ENCODE measurements around the gene HSD3B7.

GRCh38 chr16:31032736-31033708, 48.0 kb downstream of the HSD3B7 start, which contains the start of gene STX4:
- peak; percentile 79 for TF ChIP-seq POLR2A (IDR thresholded peaks at IDR 0.05; ENCODE audit: low read depth, low read length)
- TF ChIP-seq SMC3 (IDR thresholded peaks at IDR 0.05; ENCODE audit: borderline replicate concordance, low read length): no peak
- TF ChIP-seq ZNF622 (IDR thresholded peaks at IDR 0.05): no peak
- no peak for TF ChIP-seq MTA3 (IDR thresholded peaks at IDR 0.05; ENCODE audit: borderline replicate concordance, low read length)
- no peak for TF ChIP-seq CTCF (IDR thresholded peaks at IDR 0.05 in 2 of 3, conservative IDR thresholded peaks at IDR 0.05 in 1 of 3; ENCODE audit: control insufficient read depth in 2 of 3, extremely low read depth in 1 of 3, insufficient read depth in 1 of 3, low read depth in 3 of 3, low read length in 3 of 3)
